ENCODE data around the gene RAP2A. TPM values are rescaled to one million over a fixed set of nuclear protein-coding genes. Genes with fewer than 3 reads are reported as not detected.

RAP2A gene
- total RNA-seq = 10 to 100 TPM; 10.6 to 16.0 (median 12.7) TPM

- no peak for TF ChIP-seq CTCF (IDR thresholded peaks at IDR 0.05)
- TF ChIP-seq EP300 (IDR thresholded peaks at IDR 0.05) = no peak
- TF ChIP-seq POLR2A (IDR thresholded peaks at IDR 0.05) = peak; percentile 61 to 72
- peak; percentile 38 to 77 (median 53) for TF ChIP-seq POLR2AphosphoS5 (IDR thresholded peaks at IDR 0.05)
- H3K4me3 ChIP-seq = peak within 1 kb of the TSS; percentile 87
- no peaks in the 10 kb centered on the region for H3K27me3 ChIP-seq
- 0% methylated on average over 2 of the region's 94 CpGs for WGBS
- H3K4me1 ChIP-seq = peaks cover 38% of the 10 kb centered on the region
- H3K27ac ChIP-seq = peak within 1 kb of the TSS; percentile 100
- peak; percentile 92 to 94 for DNase-seq (ENCODE audit: low spot score in 2 of 2)
- no peaks in the 10 kb centered on the region for H3K36me3 ChIP-seq
- no peaks in the 10 kb centered on the region for H3K9me3 ChIP-seq
Observed at GRCh38 chr13:97433727-97434396, at the start of gene RAP2A. TSS of gene RAP2A (plus strand) at chr13:97434169. CDS start at chr13:97434471, 302 bp downstream.

- no peaks in the 10 kb centered on the region for H3K27me3 ChIP-seq
- no peaks in the 10 kb centered on the region for H3K9me3 ChIP-seq
- no peak for DNase-seq (ENCODE audit: low spot score in 2 of 2)
- no peak overlapping the region for H3K27ac ChIP-seq
- H3K4me1 ChIP-seq = peaks cover 10% of the 10 kb centered on the region
- H3K4me3 ChIP-seq = no peak overlapping the region
- 85% methylated on average over 2 of the region's 2 CpGs for WGBS
- TF ChIP-seq CTCF (IDR thresholded peaks at IDR 0.05) (no peak), EP300 (IDR thresholded peaks at IDR 0.05) (no peak), POLR2AphosphoS5 (IDR thresholded peaks at IDR 0.05) (no peak), POLR2A (IDR thresholded peaks at IDR 0.05) (no peak)
- H3K36me3 ChIP-seq = peaks cover 22% of the 10 kb centered on the region
Observed at GRCh38 chr13:97384371-97384770, 49.6 kb upstream of the RAP2A start.

GRCh38 chr13:97385146-97385545, 48.8 kb upstream of the RAP2A start:
- no peaks in the 10 kb centered on the region for H3K9me3 ChIP-seq
- no peak overlapping the region for H3K4me3 ChIP-seq
- no peak for TF ChIP-seq POLR2A (IDR thresholded peaks at IDR 0.05)
- TF ChIP-seq EP300 (IDR thresholded peaks at IDR 0.05) = no peak
- TF ChIP-seq CTCF (IDR thresholded peaks at IDR 0.05) = no peak
- no peak for TF ChIP-seq POLR2AphosphoS5 (IDR thresholded peaks at IDR 0.05)
- DNase-seq (ENCODE audit: low spot score in 2 of 2) = no peak
- H3K36me3 ChIP-seq = peaks cover 21% of the 10 kb centered on the region
- H3K4me1 ChIP-seq = peaks cover 10% of the 10 kb centered on the region
- no peaks in the 10 kb centered on the region for H3K27me3 ChIP-seq
- H3K27ac ChIP-seq = no peak overlapping the region

GRCh38 chr13:97385854-97386253, 48.1 kb upstream of the RAP2A start:
- WGBS = 80% methylated on average over 3 of the region's 3 CpGs
- H3K9me3 ChIP-seq = no peaks in the 10 kb centered on the region
- H3K4me3 ChIP-seq = no peak overlapping the region
- no peak overlapping the region for H3K27ac ChIP-seq
- TF ChIP-seq POLR2AphosphoS5 (IDR thresholded peaks at IDR 0.05) (no peak), POLR2A (IDR thresholded peaks at IDR 0.05) (no peak), CTCF (IDR thresholded peaks at IDR 0.05) (no peak), EP300 (IDR thresholded peaks at IDR 0.05) (no peak)
- H3K4me1 ChIP-seq = peaks cover 10% of the 10 kb centered on the region
- no peak for DNase-seq (ENCODE audit: low spot score in 2 of 2)
- no peaks in the 10 kb centered on the region for H3K27me3 ChIP-seq
- H3K36me3 ChIP-seq = peaks cover 14% of the 10 kb centered on the region

GRCh38 chr13:97386801-97387484, 47.0 kb upstream of the RAP2A start:
- Histone ChIP-seq H3K36me3 (peaks cover 21% of the 10 kb centered on the region), H3K27me3 (no peaks in the 10 kb centered on the region), H3K27ac (peak overlapping the region; percentile 55), H3K9me3 (no peaks in the 10 kb centered on the region), H3K4me1 (peaks cover 10% of the 10 kb centered on the region), H3K4me3 (no peak overlapping the region)
- TF ChIP-seq POLR2AphosphoS5 (IDR thresholded peaks at IDR 0.05) (no peak), CTCF (IDR thresholded peaks at IDR 0.05) (no peak), EP300 (IDR thresholded peaks at IDR 0.05) (no peak), POLR2A (IDR thresholded peaks at IDR 0.05) (no peak)
- WGBS = 89% methylated on average over 4 of the region's 4 CpGs
- no peak for DNase-seq (ENCODE audit: low spot score in 2 of 2)

All from suprapubic skin (tissue), 4 donors.